HepG2 (cell line): ENCODE measurements around the gene RORC. TPM values are rescaled to one million over a fixed set of nuclear protein-coding genes. Genes with fewer than 3 reads are reported as not detected.
A peak's percentile ranks its signal among the peaks of the same experiment; 100 is the strongest.

Source experiments
- GTF2F1 ChIP-seq: fragments of 150-350 bp; IDR thresholded peaks from 2 replicates; pipeline ENCODE4 v1.6.1; 2014; ENCODE audit warnings: low read length
- IRF9 ChIP-seq: sonication (generic); formaldehyde crosslinking; IDR thresholded peaks from 2 replicates; pipeline ENCODE4 v1.8.0; 2022; ENCODE audit warnings: missing genetic modification reagents, mild to moderate bottlenecking, borderline replicate concordance
- KDM1A ChIP-seq: IDR thresholded peaks from 2 replicates; pipeline ENCODE4 v1.6.1; 2016; ENCODE audit warnings: missing compliant biosample characterization
- TFAP4 ChIP-seq: sonication (generic); IDR thresholded peaks from 2 replicates; pipeline ENCODE4 v1.6.1; 2016; ENCODE audit warnings: low read depth, borderline replicate concordance
- USF2 ChIP-seq, 2 experiments: sonication (generic) in 1 of 2; formaldehyde crosslinking in 1 of 2; IDR thresholded peaks; 2 replicates each; pipeline versions ENCODE4 v1.5.1 to v1.6.1; 2011 to 2020; ENCODE audit warnings: borderline replicate concordance in 1 of 2, low read depth in 1 of 2, low read length in 1 of 2, mild to moderate bottlenecking in 1 of 2, missing genetic modification reagents in 1 of 2, moderate library complexity in 1 of 2
- ZFP36L2 ChIP-seq: sonication (generic); formaldehyde crosslinking; IDR thresholded peaks from 2 replicates; pipeline ENCODE4 v1.4.0; 2020; ENCODE audit warnings: missing genetic modification reagents
- ZNF281 ChIP-seq: sonication (generic); formaldehyde crosslinking; IDR thresholded peaks from 2 replicates; pipeline ENCODE4 v1.4.0; 2020; ENCODE audit warnings: missing genetic modification reagents, borderline replicate concordance
- ZNF503 ChIP-seq: sonication (generic); formaldehyde crosslinking; IDR thresholded peaks from 2 replicates; pipeline ENCODE4 v1.4.0; 2020; ENCODE audit warnings: missing genetic modification reagents
- ZNF691 ChIP-seq: sonication (generic); formaldehyde crosslinking; IDR thresholded peaks from 2 replicates; pipeline ENCODE4 v1.4.0; 2020; ENCODE audit warnings: missing genetic modification reagents, low read depth, mild to moderate bottlenecking, borderline replicate concordance
- polyA plus RNA-seq, 8 experiments: library from polyadenylated mRNA; depleted of rRNA in 3 of 8; stranded (reverse) in 7 of 8; unstranded in 1 of 8; fragments of >200 nt; fragmentation: Illumina TruSeq in 4 of 8; extraction: Trizol in 4 of 8; gene quantifications; 2 replicates each; pipeline versions ENCODE4 v1.2.1 to v1.2.3, GENCODE V29; 2011 to 2016; ENCODE audit warnings: low read depth in 4 of 8, missing spikeins in 1 of 8, mixed read lengths in 1 of 8; ENCODE audit not compliant: insufficient read depth in 1 of 8
- total RNA-seq, 5 experiments: library from RNA; depleted of rRNA; stranded (reverse); fragments of >200 nt; fragmentation: Illumina TruSeq; extraction: Trizol; gene quantifications; 2 replicates each; pipeline ENCODE4 v1.2.3, GENCODE V29; 2016; ENCODE audit warnings: low read depth in 1 of 5

The RORC gene
- total and polyA plus RNA-seq, 2 of the 13 experiments (the other 11 are each of a cell fraction or from before 2014, with no cell fraction given): 2.5 to 6.5 TPM

- TF ChIP-seq TFAP4 (peak; percentile 70; the same call in 1 of the 2 replicates), GTF2F1 (no peak), IRF9 (peak; percentile 90), KDM1A (CRISPR knock-in tag) (no peak; the same call in 1 of the 2 replicates), USF2 (IDR thresholded peaks at IDR 0.05; ENCODE audit: low read depth, low read length) (no peak), USF2 (CRISPR knock-in tag; IDR thresholded peaks at IDR 0.05; ENCODE audit: borderline replicate concordance) (no peak), ZFP36L2 (CRISPR knock-in tag) (no peak), ZNF281 (CRISPR knock-in tag) (no peak), ZNF503 (CRISPR knock-in tag) (no peak; the same call in 1 of the 2 replicates), ZNF691 (CRISPR knock-in tag) (no peak)
These were observed 41.3 kb downstream of the RORC start, which contains the start of gene TDRKH (continued) for GRCh38 chr1:151790071-151790939.
